AG10803 (cell line): ENCODE data around the gene RPS15.
A peak's percentile ranks its signal among the peaks of the same experiment; 100 is the strongest.

Experiments used
- DNase-seq: peaks from one replicate; pipeline ENCODE4 v3.0.0; 2010; ENCODE audit warnings: low read depth
- H3K4me3 ChIP-seq: 2 replicates; pipeline ENCODE4 v1.5.1; 2011; ENCODE audit warnings: mild to moderate bottlenecking, low read length, control low read depth
- CTCF ChIP-seq: conservative IDR thresholded peaks from 2 replicates; pipeline ENCODE4 v1.5.1; 2011; ENCODE audit warnings: mild to moderate bottlenecking, low read length, control low read depth, inconsistent platforms

The RPS15 gene

DNA sequence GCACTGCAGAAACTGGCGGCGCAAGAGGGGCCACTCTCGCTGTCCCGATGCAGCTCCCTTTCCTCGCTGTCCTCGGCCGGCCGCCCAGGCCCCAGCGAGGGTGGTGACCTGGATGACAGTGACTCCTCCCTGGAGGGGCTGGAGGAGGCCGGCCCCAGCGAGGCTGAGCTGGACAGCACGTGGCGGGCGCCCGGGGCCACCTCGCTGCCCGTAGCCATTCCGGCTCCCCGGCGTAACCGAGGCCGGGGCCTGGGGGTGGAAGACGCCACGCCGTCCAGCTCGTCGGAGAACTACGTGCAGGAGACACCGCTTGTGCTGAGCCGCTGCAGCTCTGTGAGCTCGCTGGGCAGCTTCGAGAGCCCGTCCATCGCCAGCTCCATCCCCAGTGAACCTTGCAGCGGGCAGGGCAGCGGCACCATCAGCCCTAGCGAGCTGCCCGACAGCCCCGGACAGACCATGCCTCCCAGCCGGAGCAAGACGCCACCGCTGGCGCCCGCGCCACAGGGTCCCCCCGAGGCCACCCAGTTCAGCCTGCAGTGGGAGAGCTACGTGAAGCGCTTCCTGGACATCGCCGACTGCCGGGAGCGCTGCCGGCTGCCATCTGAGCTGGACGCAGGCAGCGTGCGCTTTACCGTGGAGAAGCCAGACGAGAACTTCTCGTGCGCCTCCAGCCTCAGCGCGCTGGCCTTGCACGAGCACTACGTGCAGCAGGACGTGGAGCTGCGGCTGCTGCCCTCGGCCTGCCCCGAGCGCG is 28.4 kb downstream of the RPS15 start:
- DNase-seq = no peak
- no peak for TF ChIP-seq CTCF
- H3K4me3 ChIP-seq = no peak overlapping the region

GRCh38 chr19:1467215-1467489 is 29.0 kb downstream of the RPS15 start:
- no peak for TF ChIP-seq CTCF
- no peak for DNase-seq
- no peak overlapping the region for H3K4me3 ChIP-seq

GRCh38 chr19:1467490-1468273 is 29.5 kb downstream of the RPS15 start:
- no peak for TF ChIP-seq CTCF
- no peak overlapping the region for H3K4me3 ChIP-seq
- no peak for DNase-seq

GRCh38 chr19:1468274-1468820 is 30.2 kb downstream of the RPS15 start:
- TF ChIP-seq CTCF = no peak
- no peak for DNase-seq
- peak overlapping the region; percentile 24 for H3K4me3 ChIP-seq

DNA sequence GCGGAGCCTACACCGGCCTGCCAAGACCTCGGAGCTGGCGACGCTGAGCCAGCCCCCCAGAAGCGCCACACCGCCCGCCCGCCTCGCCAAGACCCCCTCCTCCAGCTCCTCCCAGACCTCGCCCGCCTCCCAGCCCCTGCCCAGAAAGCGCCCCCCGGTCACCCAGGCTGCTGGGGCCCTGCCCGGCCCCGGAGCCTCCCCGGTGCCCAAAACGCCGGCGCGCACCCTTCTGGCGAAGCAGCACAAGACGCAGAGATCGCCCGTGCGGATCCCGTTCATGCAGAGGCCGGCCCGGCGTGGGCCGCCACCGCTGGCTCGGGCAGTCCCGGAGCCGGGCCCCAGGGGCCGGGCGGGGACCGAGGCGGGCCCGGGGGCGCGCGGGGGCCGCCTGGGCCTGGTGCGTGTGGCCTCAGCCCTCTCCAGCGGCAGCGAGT is 30.6 kb downstream of the RPS15 start:
- peak; percentile 53 for DNase-seq
- H3K4me3 ChIP-seq = peak overlapping the region; percentile 17; the same call in 1 of the 2 replicates
- TF ChIP-seq CTCF = no peak

- DNase-seq = no peak
- no peak for TF ChIP-seq CTCF
- H3K4me3 ChIP-seq = peak overlapping the region; percentile 44; the same call in 1 of the 2 replicates
Measured at GRCh38 chr19:1469255-1470054, 31.3 kb downstream of the RPS15 start.
